Endothelial cell (in vitro differentiated cells): ENCODE results near the gene HHIPL1. TPM values are rescaled to one million over a fixed set of nuclear protein-coding genes. Genes with fewer than 3 reads are reported as not detected.

Experiments
- DNase-seq: peaks from one replicate; pipeline ENCODE4 v3.0.0; 2021; ENCODE audit warnings: low spot score
- H3K27ac Mint-ChIP-seq: one replicate; pipeline ENCODE4 v1.8.0; 2021; ENCODE audit warnings: mixed read lengths, inconsistent platforms; ENCODE audit not compliant: unreplicated experiment
- H3K27me3 Mint-ChIP-seq: one replicate; pipeline ENCODE4 v1.8.0; 2021; ENCODE audit warnings: mild to moderate bottlenecking, moderate library complexity, mixed read lengths, inconsistent platforms; ENCODE audit not compliant: unreplicated experiment
- H3K36me3 Mint-ChIP-seq: one replicate; pipeline ENCODE4 v1.8.0; 2021; ENCODE audit warnings: mild to moderate bottlenecking, low read depth, mixed read lengths, inconsistent platforms; ENCODE audit not compliant: unreplicated experiment
- H3K4me1 Mint-ChIP-seq: one replicate; pipeline ENCODE4 v1.8.0; 2021; ENCODE audit warnings: mild to moderate bottlenecking, mixed read lengths, inconsistent platforms; ENCODE audit not compliant: unreplicated experiment
- H3K4me3 Mint-ChIP-seq: one replicate; pipeline ENCODE4 v1.8.0; 2021; ENCODE audit warnings: mild to moderate bottlenecking, mixed read lengths, inconsistent platforms; ENCODE audit not compliant: unreplicated experiment
- H3K9me3 Mint-ChIP-seq: one replicate; pipeline ENCODE4 v1.8.0; 2021; ENCODE audit warnings: mixed read lengths, inconsistent platforms; ENCODE audit not compliant: unreplicated experiment
- total RNA-seq: library from RNA; stranded (reverse); fragmentation: NEBNext Ultra II Directional; extraction: Animal tissue kit (Norgen Biotek cat#: 25700); gene quantifications from one replicate; pipeline ENCODE4 v1.2.1, GENCODE V29; 2021; ENCODE audit not compliant: unreplicated experiment
- TF ChIP-seq, protein P1 (sequence below): fragments of 200-600 bp; sonication (generic); IDR thresholded peaks from one replicate; pipeline ENCODE4 v1.5.0; 2021; ENCODE audit warnings: antibody characterized with exemption; ENCODE audit not compliant: unreplicated experiment

HHIPL1 gene
- total RNA-seq, 1 donor from 2014 or later = 15.1 TPM

DNA sequence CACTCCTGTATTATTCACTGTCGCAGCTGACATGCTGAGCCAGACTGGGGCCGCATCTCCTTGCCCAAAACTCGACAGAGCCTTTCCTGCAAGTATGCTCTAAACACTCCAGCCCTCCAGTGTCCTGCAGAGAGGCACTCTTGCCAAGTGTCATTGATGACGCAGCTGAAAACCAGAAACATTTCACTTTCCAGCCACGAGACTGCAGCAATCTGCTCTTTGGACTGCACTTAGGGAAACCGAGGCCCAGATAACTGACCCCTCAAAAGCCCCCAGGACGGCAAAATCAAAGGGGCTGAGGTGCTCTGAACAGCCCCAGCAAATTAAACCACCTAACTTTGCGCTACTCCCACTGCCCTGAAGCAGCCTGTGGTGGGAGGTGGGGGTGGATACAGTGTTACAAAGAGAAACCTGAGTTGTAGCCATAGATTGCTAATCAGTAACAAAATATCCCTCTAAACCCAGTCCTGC lies 43.5 kb upstream of the HHIPL1 start:
- no peak for DNase-seq
- Mint-ChIP-seq H3K9me3 (no peaks in the 10 kb centered on the region), H3K27me3 (peaks cover 11% of the 10 kb centered on the region), H3K4me1 (peaks cover 62% of the 10 kb centered on the region), H3K4me3 (peak overlapping the region; percentile 93), H3K36me3 (peaks cover 9% of the 10 kb centered on the region), H3K27ac (no peak overlapping the region)
- TF ChIP-seq, protein P1, sequence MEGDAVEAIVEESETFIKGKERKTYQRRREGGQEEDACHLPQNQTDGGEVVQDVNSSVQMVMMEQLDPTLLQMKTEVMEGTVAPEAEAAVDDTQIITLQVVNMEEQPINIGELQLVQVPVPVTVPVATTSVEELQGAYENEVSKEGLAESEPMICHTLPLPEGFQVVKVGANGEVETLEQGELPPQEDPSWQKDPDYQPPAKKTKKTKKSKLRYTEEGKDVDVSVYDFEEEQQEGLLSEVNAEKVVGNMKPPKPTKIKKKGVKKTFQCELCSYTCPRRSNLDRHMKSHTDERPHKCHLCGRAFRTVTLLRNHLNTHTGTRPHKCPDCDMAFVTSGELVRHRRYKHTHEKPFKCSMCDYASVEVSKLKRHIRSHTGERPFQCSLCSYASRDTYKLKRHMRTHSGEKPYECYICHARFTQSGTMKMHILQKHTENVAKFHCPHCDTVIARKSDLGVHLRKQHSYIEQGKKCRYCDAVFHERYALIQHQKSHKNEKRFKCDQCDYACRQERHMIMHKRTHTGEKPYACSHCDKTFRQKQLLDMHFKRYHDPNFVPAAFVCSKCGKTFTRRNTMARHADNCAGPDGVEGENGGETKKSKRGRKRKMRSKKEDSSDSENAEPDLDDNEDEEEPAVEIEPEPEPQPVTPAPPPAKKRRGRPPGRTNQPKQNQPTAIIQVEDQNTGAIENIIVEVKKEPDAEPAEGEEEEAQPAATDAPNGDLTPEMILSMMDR = no peak

DNA sequence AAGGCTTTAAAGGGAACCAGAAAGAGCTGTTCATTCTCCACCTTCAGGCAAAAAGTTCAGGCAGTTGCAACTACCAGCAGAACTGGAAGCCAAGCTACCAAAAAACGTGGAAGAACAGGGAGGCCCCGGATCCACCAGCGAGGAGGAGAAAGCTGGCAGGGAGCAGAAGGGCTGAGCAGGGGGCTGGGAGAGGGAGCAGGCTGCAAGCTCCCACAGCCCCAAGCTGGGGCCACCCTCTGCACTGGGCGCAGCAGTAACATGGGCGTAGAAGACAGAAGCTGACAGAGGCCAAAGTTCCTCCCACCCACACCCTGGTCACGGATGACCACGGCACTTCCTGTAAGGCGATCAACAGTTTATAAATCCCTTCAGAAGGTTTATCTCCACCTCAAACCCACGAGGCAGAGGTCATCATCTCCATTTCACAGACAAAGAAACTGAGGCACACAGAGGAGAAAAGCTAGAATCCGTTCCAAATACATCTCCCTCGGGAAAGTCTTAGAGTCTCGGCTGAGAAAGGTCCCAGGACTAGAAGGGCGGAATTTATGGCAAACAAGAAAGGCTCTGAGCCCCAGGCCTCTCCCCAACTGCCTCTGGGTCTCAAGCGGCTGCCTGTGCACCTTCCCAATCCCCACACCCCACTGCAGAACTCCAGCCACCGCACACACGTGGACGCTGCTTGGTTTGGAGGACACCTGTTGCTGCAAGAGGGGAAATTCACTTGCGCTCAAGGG lies 42.7 kb upstream of the HHIPL1 start:
- Mint-ChIP-seq H3K9me3 (no peaks in the 10 kb centered on the region), H3K27me3 (peaks cover 13% of the 10 kb centered on the region), H3K27ac (no peak overlapping the region), H3K4me1 (peaks cover 54% of the 10 kb centered on the region), H3K4me3 (peak overlapping the region; percentile 93), H3K36me3 (peaks cover 9% of the 10 kb centered on the region)
- DNase-seq = no peak
- TF ChIP-seq, protein P1 = no peak

DNA sequence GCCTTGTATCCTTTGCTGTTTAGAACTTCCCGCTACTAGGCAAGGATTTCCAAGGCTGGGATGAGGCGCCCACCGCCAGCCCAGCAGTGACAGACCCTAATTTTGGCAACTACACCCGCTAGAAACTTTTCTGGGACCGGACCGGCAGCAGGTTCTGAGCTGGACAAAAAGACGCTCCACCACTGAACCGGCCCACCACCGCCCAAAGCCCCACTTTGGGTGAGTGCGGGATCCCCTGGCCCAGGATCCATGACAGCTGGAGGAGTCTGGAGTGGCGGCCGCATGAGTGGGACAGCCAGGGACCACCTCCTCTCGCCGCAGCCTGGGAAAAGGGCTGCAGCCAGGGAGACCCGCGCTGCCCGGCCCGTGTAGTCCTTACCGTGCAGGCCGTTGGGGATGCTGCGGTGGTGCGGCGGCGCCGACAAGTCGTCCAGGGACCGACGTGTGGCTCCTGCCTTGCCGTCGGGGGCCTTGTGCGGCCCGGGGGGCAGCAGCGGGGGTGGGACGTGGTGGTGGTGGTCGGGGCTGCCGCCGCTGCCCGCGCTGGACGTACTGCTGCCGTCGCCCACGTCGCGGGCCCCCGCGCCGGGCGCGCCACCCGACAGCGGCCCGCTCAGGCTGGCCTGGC lies 42.0 kb upstream of the HHIPL1 start:
- Mint-ChIP-seq H3K36me3 (peaks cover 9% of the 10 kb centered on the region), H3K27me3 (peaks cover 13% of the 10 kb centered on the region), H3K4me3 (peak overlapping the region; percentile 93), H3K27ac (no peak overlapping the region), H3K9me3 (no peaks in the 10 kb centered on the region), H3K4me1 (peaks cover 47% of the 10 kb centered on the region)
- TF ChIP-seq, protein P1 = no peak
- peak; percentile 18 for DNase-seq

DNA sequence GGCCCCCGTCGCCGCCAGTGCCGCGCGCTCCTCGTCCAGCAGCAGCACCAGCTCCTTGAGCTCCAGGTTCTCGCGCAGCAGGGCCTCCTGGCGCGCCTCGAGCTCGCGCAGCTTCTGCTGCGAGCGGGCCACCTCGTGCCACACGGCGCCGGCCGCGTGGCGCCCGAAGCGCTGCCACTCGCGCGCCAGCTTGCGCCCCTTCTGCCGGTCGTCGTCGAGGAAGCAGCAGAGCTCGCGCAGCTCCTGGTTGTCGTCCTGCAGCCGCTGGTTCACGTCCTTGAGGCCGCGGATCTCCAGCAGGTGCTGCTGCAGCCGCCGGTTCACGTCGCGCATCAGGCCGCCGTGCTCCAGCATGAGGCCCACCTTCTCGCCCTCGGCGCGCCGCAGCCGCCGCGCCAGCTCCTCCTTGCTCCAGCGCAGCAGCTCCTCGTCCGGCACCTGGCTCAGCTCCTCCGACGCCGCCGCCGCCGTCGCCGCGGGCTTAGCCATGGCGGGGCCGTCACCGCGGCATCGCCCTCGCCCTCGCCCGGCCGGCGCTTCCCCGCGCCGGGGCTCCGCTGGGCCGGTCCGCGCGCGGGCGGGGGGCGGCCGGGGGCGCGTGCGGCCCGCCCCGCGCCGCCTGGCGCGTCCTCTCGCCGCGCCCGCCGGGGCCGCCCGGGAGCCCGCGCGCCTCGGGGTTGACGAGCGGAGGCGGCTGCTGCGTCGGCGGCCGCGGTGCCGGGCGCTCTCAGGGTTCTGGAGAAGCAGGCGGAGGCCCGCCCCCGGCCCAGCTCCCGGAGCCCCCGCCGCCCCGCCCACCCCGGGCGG lies 41.3 kb upstream of the HHIPL1 start, which contains the start of gene CCDC85C:
CCDC85C (minus strand) TSS at position 737 of the 807 bp plus-strand sequence; CDS start at position 489, 248 bp downstream.
- Mint-ChIP-seq H3K4me1 (peaks cover 40% of the 10 kb centered on the region), H3K9me3 (no peaks in the 10 kb centered on the region)
- DNase-seq = peak; percentile 54

More for the DNA sequence above, 41.3 kb upstream of the HHIPL1 start, which contains the start of gene CCDC85C:
- peak within 1 kb of the TSS; percentile 87 for H3K4me3 Mint-ChIP-seq
- TF ChIP-seq, protein P1 = no peak
- peaks cover 9% of the 10 kb centered on the region for H3K36me3 Mint-ChIP-seq
- peaks cover 15% of the 10 kb centered on the region for H3K27me3 Mint-ChIP-seq
- no peak within 1 kb of the TSS for H3K27ac Mint-ChIP-seq
